Right atrium auricular region (tissue), 2 donors: ENCODE results near the gene CRYBB3. TPM values are rescaled to one million over a fixed set of nuclear protein-coding genes. Genes with fewer than 3 reads are reported as not detected.
"Not testable (repeated sequence)": the region's sequence is repeated elsewhere in the genome, so short reads cannot be mapped to it uniquely, and the experiment has no call there.

ENCODE experiments used
- DNase-seq: peaks from one replicate; pipeline ENCODE4 v3.0.0-alpha.2; 2019; ENCODE audit warnings: low spot score
- H3K27ac ChIP-seq, 2 donors: fragments of 200-600 bp; sonication (generic); 1 replicate in 1 of 2; 2 replicates in 1 of 2; pipeline ENCODE4 v1.5.1; 2016 to 2019
- H3K27me3 ChIP-seq, 2 donors: fragments of 200-600 bp; sonication (generic); one replicate each; pipeline versions ENCODE4 v1.5.1 to v1.6.0; 2017 to 2019
- H3K36me3 ChIP-seq: fragments of 200-600 bp; sonication (generic); one replicate; pipeline ENCODE4 v1.5.1; 2016
- H3K4me1 ChIP-seq, 2 donors: fragments of 200-600 bp; sonication (generic); one replicate each; pipeline versions ENCODE4 v1.5.1 to v1.6.0; 2017 to 2019
- H3K4me3 ChIP-seq, 2 donors: fragments of 200-600 bp; sonication (generic); 1 replicate in 1 of 2; 2 replicates in 1 of 2; pipeline ENCODE4 v1.5.1; 2017 to 2019; ENCODE audit warnings: mild to moderate bottlenecking in 1 of 2, moderate library complexity in 1 of 2
- H3K9me3 ChIP-seq, 2 donors: fragments of 200-600 bp; sonication (generic); one replicate each; pipeline ENCODE4 v1.5.1; 2019
- CTCF ChIP-seq, 2 donors: fragments of 200-600 bp; sonication (generic); IDR thresholded peaks; one replicate each; pipeline ENCODE4 v1.5.1; 2019; ENCODE audit warnings: antibody characterized with exemption in 2 of 2
- total RNA-seq, 2 donors: library from RNA; depleted of rRNA; stranded (reverse); fragments of >200 nt; gene quantifications; one replicate each; pipeline ENCODE4 v1.1.0, GENCODE V29; 2016

Gene CRYBB3
- total RNA-seq, 2 donors from 2014 or later = not detected

GRCh38 chr22:25221790-25222189 is 22.1 kb downstream of the CRYBB3 start:
- Histone ChIP-seq H3K27ac (no peak overlapping the region), H3K36me3 (no peaks in the 10 kb centered on the region), H3K4me1 (no peaks in the 10 kb centered on the region), H3K27me3 (no peaks in the 10 kb centered on the region), H3K4me3 (no peak overlapping the region), H3K9me3 (no peaks in the 10 kb centered on the region)
- DNase-seq = no peak
- no peak for TF ChIP-seq CTCF (IDR thresholded peaks at IDR 0.05)

GRCh38 chr22:25223269-25223850 is 23.7 kb downstream of the CRYBB3 start:
- Histone ChIP-seq H3K27ac (no peak overlapping the region), H3K4me3 (no peak overlapping the region), H3K4me1 (no peaks in the 10 kb centered on the region), H3K27me3 (no peaks in the 10 kb centered on the region), H3K9me3 (no peaks in the 10 kb centered on the region), H3K36me3 (no peaks in the 10 kb centered on the region)
- DNase-seq = no peak
- no peak for TF ChIP-seq CTCF (IDR thresholded peaks at IDR 0.05)

- no peak for TF ChIP-seq CTCF (IDR thresholded peaks at IDR 0.05)
- no peak overlapping the region for H3K27ac ChIP-seq
- DNase-seq = no peak
- H3K36me3 ChIP-seq = no peaks in the 10 kb centered on the region
- H3K4me3 ChIP-seq = no peak overlapping the region
- H3K9me3 ChIP-seq = no peaks in the 10 kb centered on the region
- H3K27me3 ChIP-seq = no peaks in the 10 kb centered on the region
- no peaks in the 10 kb centered on the region for H3K4me1 ChIP-seq
Measured at GRCh38 chr22:25228822-25229221, 29.2 kb downstream of the CRYBB3 start.

GRCh38 chr22:25230760-25231159 is 31.1 kb downstream of the CRYBB3 start:
- H3K9me3 ChIP-seq, H3K4me1 ChIP-seq, H3K27me3 ChIP-seq, DNase-seq, H3K4me3 ChIP-seq, H3K27ac ChIP-seq, H3K36me3 ChIP-seq: not testable (repeated sequence)

- DNase-seq = no peak
- peaks cover 0 to 6% of the 10 kb centered on the region in 2 donors for H3K4me1 ChIP-seq
- no peaks in the 10 kb centered on the region for H3K9me3 ChIP-seq
- no peaks in the 10 kb centered on the region for H3K36me3 ChIP-seq
- no peak for TF ChIP-seq CTCF (IDR thresholded peaks at IDR 0.05)
- H3K4me3 ChIP-seq = no peak overlapping the region
- no peaks in the 10 kb centered on the region for H3K27me3 ChIP-seq
- no peak overlapping the region for H3K27ac ChIP-seq
Measured at GRCh38 chr22:25232301-25232700, 32.6 kb downstream of the CRYBB3 start.

GRCh38 chr22:25233706-25234105 is 34.0 kb downstream of the CRYBB3 start:
- not testable (repeated sequence) for H3K9me3 ChIP-seq, H3K36me3 ChIP-seq, H3K27me3 ChIP-seq, DNase-seq, H3K4me3 ChIP-seq, H3K4me1 ChIP-seq, H3K27ac ChIP-seq

- peak in 1 of 2 donors; percentile 70 for TF ChIP-seq CTCF (IDR thresholded peaks at IDR 0.05)
- peak; percentile 60 for DNase-seq
- Histone ChIP-seq H3K36me3 (no peaks in the 10 kb centered on the region), H3K9me3 (no peaks in the 10 kb centered on the region), H3K27me3 (no peaks in the 10 kb centered on the region), H3K4me3 (no peak overlapping the region), H3K4me1 (peaks cover 0 to 6% of the 10 kb centered on the region in 2 donors), H3K27ac (no peak overlapping the region)
Measured at GRCh38 chr22:25235547-25236290, 36.1 kb downstream of the CRYBB3 start.
